Measurements from ENCODE around the gene RNF14.

Gene RNF14

DNA sequence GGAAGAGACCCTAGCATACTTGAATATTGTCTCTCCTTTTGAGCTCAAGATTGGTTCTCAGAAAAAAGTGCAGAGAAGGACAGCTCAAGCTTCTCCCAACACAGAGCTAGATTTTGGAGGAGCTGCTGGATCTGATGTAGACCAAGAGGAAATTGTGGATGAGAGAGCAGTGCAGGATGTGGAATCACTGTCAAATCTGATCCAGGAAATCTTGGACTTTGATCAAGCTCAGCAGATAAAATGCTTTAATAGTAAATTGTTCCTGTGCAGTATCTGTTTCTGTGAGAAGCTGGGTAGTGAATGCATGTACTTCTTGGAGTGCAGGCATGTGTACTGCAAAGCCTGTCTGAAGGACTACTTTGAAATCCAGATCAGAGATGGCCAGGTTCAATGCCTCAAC lies 9.5 kb downstream of the RNF14 start:
- no peak for DNase-seq (ENCODE audit: low read depth)

DNA sequence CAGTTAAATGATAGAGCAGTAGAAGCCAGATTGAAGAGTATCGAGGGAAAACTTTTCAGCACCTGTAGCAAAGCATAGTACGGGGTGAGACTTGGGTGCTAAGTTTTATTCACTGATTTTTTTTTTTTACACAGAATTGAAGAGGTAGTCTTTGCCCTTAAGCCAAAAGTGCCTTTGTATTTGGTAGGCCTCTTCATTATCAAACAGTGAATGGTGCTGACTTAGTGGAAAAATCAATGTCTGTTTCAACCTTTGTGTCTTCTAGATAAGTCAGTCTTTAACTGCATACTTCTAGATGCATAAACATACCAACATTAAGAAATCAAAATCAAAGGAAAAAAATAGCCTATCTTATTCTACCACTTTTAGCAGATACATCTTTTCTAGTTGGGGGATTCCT lies 13.7 kb downstream of the RNF14 start:
- DNase-seq (ENCODE audit: low read depth) = no peak

DNA sequence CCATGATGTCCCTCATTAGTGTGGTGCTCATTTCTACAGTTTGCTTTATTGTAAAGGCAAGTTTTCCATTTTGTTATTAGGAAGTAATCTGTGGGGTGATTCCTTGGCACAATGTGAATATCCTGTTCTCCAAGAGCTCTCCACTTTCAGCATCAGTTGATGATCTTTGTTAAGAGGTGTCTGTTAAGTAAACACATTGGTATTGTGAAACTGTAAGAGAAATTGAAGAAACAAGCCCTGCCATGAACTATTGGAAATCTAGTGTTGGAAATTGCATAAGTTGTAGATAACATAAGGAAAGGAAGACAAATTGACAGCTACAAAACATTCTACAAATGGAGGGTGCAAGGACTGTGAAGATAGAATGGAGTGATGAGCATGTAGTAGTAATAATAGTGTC lies 17.2 kb downstream of the RNF14 start:
- no peak for DNase-seq (ENCODE audit: low read depth)

DNA sequence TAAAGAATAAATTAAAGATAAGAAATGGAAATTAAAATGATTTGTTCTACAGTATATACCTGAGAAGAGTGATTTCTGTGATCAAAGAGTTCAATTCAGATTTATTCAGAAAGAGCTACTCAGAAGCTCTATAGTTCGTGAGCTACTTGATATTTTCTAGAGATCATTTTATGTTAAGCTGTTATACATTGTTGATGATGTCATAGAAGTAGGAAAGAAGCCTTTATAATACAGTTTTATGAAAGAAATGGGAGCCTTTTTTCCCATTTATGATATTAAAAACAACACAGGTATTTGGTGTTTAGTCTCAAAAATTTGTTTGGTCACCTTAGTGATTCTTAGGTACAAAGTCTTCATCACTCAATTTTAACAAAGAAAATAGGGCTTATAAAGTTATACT lies 20.8 kb downstream of the RNF14 start:
- DNase-seq (ENCODE audit: low read depth) = no peak

DNA sequence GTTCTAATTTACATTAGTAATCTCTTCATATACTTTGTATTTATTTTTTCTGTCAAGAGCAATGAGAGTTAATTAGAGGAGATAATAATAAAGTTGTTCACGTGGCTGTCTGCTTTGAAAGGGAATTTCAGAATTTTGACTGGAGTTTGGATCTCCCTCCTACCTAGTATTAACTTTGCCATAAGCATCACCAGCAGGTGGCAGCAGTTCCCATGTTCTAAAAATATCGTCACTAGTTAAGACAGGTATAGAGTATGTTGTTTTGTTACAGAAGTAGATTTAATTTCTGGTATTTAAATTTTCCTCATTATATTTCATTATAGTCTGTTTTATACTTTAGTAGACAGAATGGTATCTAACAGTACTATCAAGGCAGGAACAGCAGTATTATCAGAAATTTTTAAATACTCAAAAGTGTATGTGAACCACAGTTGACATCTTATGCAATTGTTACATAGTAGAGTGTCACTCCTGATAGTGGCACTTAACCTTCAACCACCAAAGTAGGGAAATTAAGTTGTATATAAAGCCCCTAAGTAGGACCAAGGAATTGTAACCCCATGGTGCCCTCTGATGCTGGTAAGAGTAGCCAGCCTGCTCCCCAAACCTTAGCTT lies 23.6 kb downstream of the RNF14 start:
- DNase-seq (ENCODE audit: low read depth) = no peak

DNA sequence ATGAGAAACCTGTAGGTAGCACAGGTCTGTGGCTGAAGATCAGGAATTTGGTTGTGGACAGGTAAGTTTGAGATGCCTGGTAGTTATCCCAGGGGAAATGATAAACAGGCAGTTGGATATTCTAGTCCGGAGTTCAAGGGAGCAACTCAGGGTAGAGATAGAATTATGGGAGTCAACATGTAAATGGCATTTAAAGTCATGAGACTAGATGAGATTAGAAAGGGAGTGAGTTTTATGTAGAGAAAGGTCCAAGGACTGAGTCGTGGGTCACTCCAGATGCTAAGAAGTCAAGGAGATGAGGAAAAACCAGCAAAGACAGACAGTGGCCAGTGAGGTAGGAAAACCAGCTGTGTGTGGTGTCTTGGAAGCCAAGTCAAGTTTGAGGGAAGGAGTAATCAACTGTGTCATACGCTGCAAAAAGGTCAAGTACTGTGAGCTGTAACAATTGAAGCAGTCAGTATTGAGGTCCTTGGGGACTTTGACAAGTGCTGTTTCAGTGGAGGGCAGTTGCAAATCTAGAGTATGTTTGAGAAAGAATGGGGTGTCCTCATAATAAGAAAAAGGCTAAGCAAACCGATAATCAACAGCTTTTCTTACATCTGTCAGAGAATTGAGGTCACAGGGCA lies 25.7 kb downstream of the RNF14 start:
- DNase-seq (ENCODE audit: low read depth) = no peak

DNA sequence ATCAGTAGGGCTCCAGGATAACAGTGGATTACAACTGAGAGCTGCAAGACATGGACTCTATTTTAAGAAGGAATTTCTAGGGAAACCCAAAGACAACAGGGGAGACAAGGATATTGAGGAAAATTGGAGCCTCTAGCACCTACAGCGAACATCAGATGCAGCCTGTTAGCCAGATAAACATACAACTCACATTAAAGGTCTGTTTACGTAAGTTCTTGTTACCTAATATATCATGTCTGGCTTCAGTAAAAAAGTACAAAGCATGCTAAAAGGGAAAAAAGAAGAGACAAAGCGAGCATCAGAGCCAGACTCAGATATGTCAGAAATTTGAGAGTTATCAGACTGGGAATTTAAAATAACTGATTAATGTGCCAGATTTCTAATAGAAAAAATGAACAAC lies 26.8 kb downstream of the RNF14 start:
- no peak for DNase-seq (ENCODE audit: low read depth)

DNA sequence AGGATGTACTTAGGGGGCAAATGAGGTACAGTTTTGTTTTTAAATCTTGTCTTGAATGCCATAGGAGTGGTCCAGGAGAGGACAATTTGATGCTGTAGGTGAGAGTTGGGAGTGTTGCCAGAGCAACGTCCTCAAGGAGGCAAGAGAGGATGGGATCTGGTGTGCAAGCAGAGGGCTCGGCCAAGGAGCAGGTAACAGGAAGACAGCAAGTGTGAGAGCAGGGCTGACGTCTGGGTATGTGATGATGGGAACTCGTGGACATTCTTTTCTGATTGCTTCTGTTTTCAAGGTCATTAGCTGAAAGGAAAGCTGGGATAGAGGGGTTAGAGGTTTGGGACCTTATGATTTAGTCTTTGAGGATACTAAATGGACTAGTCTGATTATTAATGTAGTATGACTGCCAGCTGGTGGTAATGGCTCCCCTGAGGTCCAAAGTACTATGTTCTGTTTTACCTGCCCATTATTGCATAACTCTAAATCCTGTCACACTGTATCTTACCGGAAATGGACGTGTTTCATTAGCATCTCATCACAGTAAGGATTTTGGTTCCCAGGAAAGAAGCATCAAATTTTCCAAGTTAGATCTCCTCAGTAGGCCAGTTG lies 28.6 kb downstream of the RNF14 start:
- DNase-seq (ENCODE audit: low read depth) = no peak

DNA sequence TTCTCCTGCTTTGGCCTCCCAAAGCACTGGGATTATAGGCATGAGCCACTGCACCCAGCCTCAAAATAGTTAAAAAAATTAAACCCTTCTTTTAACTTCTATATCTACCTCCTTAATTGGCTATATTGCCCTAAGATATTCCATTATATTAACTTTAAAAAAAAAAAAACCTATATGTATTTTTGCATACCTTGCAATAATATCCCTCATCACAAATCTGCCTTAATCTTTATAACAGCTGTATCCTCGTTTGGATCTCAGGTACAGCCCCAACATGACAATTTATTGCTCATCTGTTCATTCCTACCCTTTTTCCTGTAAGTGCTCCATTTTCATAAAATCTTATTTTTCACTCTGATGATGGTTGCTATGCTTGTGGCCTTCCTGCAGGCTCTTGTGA lies 31.3 kb downstream of the RNF14 start:
- DNase-seq (ENCODE audit: low read depth) = no peak

DNA sequence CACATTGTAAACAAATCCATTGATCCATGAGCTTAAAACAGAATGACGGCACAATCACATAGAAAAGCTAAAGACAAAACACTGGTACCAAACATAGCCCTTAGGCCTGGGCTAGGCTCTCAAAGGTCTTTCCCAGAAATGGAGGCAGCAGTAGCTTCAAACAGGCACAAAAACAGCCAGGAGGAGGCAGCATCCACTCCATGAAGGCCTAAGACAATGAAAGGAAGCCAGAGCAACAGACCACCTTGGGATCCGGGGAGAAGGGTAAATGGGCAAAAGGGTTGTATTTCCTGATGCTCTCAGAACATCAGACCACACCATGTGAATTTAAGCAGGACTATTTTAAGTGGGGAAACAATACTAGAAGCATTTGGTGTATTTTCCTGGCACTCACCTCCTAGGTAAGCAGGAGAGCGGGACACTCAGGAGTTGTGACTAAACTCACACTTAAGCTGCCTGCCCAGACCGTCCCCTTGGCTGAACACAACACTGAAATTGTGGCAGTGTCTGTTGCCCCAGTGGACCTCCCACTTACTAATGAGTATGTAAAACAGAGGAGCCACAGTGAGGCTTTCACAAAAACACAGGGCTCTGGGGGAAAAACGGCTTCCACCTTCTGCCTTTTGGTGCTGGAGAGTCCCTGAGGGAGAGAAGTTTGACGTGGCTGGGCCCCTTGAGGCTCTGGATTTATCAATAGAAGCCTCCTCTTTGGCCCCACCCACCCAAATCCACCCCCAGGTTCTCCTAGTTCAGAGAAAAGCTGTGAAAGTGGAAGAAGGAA lies 32.0 kb downstream of the RNF14 start:
- DNase-seq (ENCODE audit: low read depth) = no peak

DNA sequence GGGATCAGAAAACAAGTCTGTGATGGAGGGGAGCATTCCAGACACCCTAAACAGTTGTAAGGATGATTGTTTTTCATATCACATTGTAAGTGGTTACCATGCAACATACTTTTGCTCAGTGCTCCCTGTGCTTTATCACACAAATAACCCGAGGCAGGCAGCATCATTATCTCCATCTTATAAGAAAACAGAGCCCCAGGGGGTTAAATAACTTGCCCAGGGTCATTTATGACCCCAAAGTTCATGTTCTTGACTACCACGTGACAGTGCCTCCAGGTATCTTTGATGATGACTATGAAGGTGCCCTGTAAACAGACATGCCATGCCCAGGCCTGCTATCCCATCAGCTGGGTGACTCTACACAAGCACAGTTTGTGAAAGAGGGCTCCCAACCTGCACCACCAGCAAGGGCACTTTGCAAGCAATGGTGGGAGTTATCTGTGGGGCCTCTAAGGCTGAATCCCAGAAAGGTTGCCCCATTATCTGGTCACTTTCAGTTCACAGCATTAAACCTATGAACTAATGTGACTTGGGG lies 34.4 kb downstream of the RNF14 start:
- no peak for DNase-seq (ENCODE audit: low read depth)

DNA sequence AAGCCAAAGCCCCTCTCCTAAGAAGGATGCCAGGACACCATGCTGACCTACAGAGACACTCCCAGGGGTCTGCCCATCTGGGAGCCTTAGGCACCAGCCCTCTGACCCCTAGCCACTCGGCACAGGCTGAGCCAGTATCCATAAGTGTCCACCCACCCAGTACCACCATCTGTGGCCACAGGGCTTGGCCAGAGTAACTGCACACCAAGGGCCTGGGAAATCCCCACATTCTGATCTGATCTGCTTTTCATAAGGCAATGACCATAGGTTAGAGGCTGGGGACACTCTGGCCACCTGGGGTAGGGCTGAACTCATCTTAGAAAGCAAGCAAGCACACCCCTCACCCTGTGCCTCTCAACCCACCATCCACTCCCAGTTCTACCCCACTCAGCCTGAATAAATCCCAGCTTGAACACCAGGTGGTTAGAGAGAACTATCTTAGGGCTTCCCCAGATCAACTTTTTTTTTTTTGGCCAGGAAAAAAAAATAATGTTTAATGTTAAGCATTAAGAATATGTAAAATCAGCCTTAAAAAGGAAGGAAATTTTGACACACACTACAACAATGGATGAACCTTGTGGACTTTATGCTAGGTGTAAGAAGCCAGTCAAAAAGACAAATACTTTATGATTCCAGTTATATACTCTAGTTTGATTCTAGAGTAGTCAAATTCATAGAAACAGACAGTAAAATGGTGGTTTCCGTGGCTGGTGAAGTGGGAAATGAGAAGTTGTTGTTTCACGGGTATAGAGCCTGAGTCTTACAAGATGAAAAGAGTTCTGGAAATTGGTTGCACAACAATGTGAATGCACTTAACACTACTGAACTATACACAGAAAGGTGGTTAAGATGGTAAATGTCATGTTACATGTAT lies 37.7 kb downstream of the RNF14 start:
- no peak for DNase-seq (ENCODE audit: low read depth)

DNA sequence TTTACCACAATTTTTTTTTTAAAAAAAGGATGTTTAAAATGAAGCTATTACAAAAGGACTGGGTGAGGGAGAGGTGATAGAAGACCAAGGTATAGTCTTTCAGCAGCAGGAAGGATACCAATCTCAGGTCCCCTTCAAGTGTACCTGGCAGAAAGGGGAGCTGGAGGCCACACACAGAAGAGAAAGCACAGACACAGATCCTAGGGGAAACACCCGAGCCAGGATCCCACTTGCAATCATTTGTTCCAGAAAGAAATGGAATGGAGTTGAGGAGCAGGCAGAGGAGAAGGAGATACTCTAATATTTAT lies 38.3 kb downstream of the RNF14 start:
- DNase-seq (ENCODE audit: low read depth) = no peak

DNA sequence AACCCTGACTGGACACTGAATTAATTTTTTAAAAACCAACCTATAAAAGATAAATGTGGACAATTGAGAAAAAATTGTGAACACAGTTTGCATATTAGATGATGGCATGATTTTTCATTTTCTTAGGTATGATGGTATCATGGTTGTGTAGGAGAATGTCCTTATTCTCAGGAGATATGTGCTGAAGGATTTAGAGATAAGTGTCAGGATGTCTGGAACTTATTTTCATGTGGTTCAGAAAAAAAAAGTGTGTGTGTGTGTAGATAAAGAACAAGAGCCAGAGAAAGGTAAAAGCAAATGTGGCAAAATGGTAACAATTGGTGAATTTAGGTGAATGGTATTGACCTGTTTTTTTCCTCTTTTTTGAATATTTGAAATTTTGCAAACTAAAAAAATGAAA lies 39.9 kb downstream of the RNF14 start:
- DNase-seq (ENCODE audit: low read depth) = no peak

DNA sequence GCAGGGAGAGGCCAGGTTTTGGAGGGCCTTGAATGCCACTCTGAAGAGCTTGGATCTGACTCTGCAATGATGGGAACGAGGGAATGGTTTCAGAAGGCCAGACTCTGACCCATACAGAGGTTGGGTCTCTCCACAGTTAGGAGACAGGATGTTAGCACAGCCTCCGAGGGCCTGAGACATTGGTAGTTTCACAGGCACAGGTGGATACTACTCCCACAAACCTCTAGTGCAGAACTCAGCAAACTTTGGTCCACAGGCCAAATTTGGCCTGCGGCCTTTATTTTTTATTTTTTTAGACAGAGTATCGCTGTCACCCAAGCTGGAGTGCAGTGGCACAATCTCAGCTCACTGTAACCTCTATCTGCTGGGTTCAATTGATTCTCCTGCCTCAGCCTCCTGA lies 41.0 kb downstream of the RNF14 start:
- DNase-seq (ENCODE audit: low read depth) = no peak

DNA sequence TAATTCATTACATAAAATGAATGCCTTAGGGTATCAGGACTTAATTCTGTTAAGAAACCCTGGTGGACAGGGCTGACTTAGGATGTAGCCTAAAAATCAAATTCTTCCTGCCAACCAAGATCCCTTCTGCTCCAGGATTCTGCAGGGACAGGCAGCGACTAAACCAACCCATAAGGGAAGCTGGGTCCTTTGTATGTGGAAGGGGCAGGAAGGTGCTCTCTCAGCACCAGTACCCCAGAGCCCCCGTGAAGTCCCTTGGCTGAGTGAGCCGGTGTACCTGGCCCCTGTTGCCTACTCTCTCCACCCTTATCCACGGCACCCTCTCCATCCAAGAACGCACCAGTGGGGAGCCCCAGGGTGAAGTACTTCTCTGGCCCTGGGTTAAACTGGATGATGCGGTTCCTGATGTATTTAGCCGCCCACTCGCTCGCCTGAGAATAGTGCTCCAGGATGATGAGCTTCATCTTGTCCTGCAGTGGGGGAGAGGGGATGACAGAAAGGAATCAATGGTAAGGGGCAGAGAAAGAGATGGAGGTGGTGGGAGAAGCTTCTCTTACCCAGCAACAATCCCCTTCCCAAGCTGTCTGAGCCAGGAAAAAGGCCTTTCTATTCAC lies 42.8 kb downstream of the RNF14 start:
- no peak for DNase-seq (ENCODE audit: low read depth)

DNA sequence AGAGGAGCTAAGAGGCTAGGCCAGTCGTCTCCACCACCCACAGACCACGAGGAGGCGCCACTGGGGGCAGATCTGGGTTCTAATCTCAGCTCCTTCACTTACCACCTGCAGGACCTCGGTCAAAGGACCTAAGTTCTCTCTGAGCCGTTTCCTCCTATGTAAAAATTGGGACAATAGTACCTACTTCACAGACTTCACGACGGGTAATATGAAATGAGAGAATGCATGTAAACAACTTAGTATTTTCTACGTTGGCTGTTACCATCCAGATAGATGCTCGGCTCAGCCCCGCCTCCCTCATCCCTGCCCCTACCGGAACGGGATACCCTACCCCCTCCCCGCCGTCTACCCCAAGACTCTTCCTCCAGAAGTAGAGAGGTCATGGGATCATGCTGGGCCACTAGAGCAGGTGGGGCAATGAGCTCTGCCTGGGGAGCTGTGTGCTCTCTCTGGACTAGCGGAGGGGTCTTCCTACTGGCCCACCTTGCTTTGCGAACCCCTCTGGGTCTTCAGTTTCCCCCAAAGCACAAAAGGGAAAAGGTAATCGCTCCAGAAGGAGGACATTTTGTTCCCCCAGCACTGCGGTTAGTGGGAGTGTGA lies 43.4 kb downstream of the RNF14 start:
- DNase-seq (ENCODE audit: low read depth) = no peak

DNA sequence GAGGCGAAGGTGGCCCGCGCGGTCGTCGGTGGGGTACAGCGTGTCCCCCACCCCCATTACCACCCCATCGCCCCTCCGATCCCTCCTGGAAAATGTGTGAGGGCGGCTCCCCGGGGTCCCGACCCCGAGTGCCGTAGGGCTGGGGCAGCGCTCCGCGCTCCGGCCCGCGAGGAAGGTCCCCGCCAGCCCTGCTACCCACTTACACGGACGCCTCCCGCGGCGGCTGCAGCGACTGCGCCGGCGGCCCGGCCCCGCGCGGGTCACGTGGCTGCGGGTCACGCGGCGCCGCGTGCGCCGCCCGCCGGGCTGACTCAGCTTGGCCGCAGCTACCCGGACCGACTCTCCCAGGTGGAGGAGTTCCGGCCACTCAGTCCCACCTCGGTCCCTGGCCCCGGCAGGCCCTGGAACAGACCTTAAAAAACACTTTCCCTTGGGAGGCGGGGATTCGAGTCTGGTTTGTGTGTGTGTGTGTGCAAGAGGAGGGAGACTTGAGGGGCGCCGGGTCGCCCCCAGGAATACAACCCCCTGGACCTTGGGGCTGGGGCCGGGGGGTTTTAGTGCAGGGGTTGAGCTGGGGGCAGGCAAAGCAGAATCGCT lies 44.0 kb downstream of the RNF14 start, which contains the start of gene GNPDA1:
Gene GNPDA1 (minus strand): TSS at position 236 of the 597 bp plus-strand sequence. CDS start 992 bp downstream, outside the sequence.
- DNase-seq (ENCODE audit: low read depth) = no peak

DNA sequence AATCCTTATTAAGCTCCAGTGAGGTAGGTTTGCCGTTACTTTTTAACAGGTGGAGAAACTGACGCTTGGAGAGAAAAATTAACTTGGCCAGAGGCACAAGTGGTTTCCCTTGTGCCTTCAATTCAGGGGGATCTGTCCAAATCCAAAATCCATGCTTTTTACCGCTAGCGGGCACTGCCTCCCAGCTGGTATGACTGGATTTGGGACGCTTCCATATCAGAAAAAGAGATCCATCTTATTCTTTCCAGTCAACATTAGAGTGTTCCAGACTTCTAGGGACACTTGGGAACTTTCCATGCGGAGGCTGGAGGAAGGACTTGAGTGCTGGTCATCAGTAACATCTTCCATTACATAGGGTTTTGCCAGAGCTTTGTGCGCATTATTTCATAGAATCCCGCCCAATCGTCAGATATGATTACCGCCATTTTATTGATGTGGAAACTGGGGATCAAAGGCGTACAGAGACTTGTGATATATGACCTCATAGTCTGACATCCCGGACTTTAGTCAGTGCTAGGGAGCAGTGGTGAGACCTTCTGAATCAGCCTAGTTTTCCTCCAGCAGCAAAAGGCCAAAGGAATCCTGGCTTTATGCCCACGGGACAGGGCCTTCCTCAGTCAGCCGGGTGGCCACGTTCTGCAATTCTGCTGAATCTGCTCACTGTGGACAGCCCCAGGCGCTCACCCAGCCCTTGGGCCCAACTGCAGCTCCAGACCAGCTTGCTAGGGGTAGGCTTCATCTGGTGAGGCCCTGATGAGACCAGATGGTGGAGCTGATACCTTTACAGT lies 45.0 kb downstream of the RNF14 start:
- no peak for DNase-seq (ENCODE audit: low read depth)
